Bronchial smooth muscle cell (primary cell): ENCODE data around the gene POLG2. TPM values are rescaled to one million over a fixed set of nuclear protein-coding genes. Genes with fewer than 3 reads are reported as not detected.

Experiments
- total RNA-seq: library from RNA; depleted of rRNA; stranded (reverse); fragments of >200 nt; gene quantifications from 2 replicates; pipeline ENCODE4 v1.2.1, GENCODE V29; 2014

POLG2 gene
- 16.1 and 22.0 TPM in 2 replicates for total RNA-seq

GRCh38 chr17:64496786-64497564 is at the start of gene POLG2:
Gene POLG2, minus strand, starts transcription at chr17:64497054. Its CDS starts 86 bp downstream, at chr17:64496968.

DNA sequence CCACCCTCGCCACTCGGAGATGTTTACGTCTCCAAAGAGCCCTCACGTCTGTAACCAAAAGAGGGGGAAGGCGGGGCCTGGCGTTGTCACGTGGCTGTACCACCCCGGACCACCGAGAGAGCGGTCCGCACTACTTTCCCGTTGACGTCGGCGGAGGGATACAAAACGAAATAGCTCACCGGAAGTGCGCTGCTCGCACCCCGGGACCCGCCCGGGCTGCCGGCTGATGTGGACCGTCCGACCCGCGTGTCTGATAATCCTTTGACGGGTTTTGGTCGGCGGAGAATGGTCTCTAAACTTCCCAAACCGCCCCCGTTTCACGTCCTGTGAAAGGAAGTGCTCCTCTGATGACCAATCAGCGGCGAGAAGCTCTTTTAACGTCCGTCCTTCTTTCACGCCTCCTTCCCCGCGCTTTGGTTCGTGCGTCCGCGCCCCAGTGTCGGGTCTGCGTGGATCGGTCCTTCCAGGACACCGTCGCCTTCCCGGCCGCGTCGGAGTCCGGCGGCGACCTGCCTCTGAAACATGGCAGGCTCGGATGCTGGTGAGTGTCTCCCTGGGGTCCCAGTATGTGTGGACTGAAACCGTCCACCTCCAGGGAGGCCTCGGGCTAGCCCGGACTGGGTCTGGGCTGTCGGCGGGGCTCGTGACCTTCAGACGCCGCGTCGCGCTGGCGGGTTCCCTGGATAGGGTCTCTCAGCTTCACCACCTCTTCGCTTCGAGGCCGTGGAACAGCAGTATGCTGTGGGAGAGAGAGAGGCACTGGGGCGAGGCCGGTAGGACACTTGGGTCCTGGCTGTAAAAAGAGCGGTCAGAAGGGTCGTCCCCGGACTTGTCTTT is 9.9 kb upstream of the POLG2 start, which contains the start of gene CEP95:
TSS of gene CEP95 (plus strand) at position 402 of the 837 bp plus-strand sequence. CDS start at position 523, 121 bp downstream.

DNA sequence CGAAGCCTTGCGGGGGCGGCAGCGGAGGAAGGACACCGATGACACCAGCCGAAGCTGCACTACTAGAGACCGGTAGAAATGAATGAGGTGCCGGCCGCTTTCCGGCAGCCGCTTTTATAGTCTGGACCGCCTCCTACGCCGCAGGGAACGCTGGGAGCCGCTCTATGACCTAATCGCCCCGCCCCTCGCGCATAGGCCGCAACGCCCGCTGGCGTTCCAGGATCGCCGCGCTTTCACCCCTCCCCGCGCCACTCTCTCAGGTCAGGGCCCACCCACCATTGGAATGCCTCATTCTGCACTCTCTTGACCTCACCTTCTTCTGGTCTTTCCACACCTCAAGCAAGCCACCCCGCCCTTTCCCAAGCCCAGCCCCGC is 9.3 kb upstream of the POLG2 start, which contains the start of gene DDX5:
TSS of gene DDX5 (minus strand) at position 89 of the 375 bp plus-strand sequence. CDS start 170 bp downstream, outside the sequence.

DNA sequence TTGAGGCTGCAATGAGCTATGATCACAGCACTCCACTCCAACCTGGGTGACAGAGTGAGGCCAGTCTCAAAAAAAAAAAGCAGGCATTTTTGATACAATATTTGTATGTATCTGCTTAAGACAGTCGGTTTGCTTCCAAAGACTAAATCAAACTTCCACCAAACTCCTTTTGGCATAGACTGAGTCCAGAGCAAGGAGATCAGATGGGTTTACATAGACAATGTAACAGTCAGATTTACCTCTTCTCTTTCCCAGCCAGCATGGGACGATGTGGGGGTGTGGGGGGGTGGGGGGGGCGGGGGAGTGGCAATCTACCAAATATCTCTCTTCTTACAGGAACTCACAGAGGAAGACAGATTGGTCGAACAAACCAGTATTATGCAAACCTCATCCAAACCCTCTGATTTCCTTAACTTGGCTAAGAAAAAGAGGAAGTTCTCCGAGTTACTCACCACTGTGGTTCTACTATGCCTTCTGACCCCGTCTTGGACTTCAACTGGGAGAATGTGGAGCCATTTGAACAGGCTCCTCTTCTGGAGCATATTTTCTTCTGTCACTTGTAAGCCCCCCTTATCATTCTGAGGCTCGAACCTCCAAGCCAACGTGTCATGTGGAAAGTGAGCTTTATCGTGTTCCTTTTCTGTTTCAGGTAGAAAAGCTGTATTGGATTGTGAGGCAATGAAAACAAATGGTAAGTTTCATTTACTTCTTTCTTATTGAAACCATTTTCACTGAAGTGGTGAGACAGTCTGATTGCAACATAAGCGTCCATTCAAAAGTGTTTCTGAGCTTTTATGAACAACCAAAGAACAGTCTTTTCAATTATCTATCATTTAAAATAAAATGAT is 48.0 kb downstream of the POLG2 start, which contains the start of gene MILR1:
TSS of gene MILR1 (plus strand) at position 451 of the 848 bp plus-strand sequence. CDS start at position 505, 54 bp downstream.

Other genes with a start within 250 kb of the POLG2 start
- gene TEX2, start 233.8 kb downstream of the POLG2 start, total RNA-seq: 11.8 and 20.6 TPM in 2 replicates
- 0.09 and 0.16 TPM in 2 replicates for gene PECAM1, start 106.2 kb downstream of the POLG2 start, total RNA-seq
- gene MILR1, start 47.9 kb downstream of the POLG2 start, total RNA-seq: 3.0 and 7.9 TPM in 2 replicates
- gene DDX5, start 9.2 kb upstream of the POLG2 start, total RNA-seq: 296 and 462 TPM in 2 replicates
- 25.7 and 27.3 TPM in 2 replicates for gene CEP95, start 9.9 kb upstream of the POLG2 start, total RNA-seq
- 56.3 and 72.4 TPM in 2 replicates for gene SMURF2, start 165.3 kb upstream of the POLG2 start, total RNA-seq